ENCODE measurements around the gene MMP25.

The MMP25 gene

GRCh38 chr16:3007059-3007956 is 39.1 kb upstream of the MMP25 start:
- peak overlapping the region; percentile 34 for H3K4me2 ChIP-seq (ENCODE audit: low read length)
- TF ChIP-seq CTCF (IDR thresholded peaks at IDR 0.05; ENCODE audit: low read depth, low read length, poor library complexity, severe bottlenecking) (no peak), EZH2phosphoT487 (IDR thresholded peaks at IDR 0.05; ENCODE audit: borderline replicate concordance, low read length) (no peak)
- H3K4me1 ChIP-seq (ENCODE audit: control insufficient read depth, low read length) = peaks cover 21% of the 10 kb centered on the region
- H3K4me3 ChIP-seq (ENCODE audit: low read length) = no peak overlapping the region
- peaks cover 48% of the 10 kb centered on the region for H3K27me3 ChIP-seq (ENCODE audit: control insufficient read depth, low read length)
- no peaks in the 10 kb centered on the region for H3F3A ChIP-seq (ENCODE audit: control insufficient read depth, insufficient read depth)
- no peaks in the 10 kb centered on the region for H3K79me2 ChIP-seq (ENCODE audit: control insufficient read depth, low read length)
- no peak overlapping the region for H3K27ac ChIP-seq (ENCODE audit: low read depth, low read length)
- no peaks in the 10 kb centered on the region for H3K36me3 ChIP-seq (ENCODE audit: control insufficient read depth, low read length)
- H3K9me3 ChIP-seq (ENCODE audit: control insufficient read depth, insufficient read depth, low read length) = no peaks in the 10 kb centered on the region
- H3K9me2 ChIP-seq (replicated peaks; ENCODE audit: control insufficient read depth, low read length) = no peaks in the 10 kb centered on the region
- no peaks in the 10 kb centered on the region for H4K20me1 ChIP-seq (ENCODE audit: control insufficient read depth, insufficient read depth, low read depth, low read length)

- no peak overlapping the region for H3K4me3 ChIP-seq (ENCODE audit: low read length)
- H3K4me2 ChIP-seq (ENCODE audit: low read length) = peak overlapping the region; percentile 34
These were observed 38.2 kb upstream of the MMP25 start for GRCh38 chr16:3007957-3008689.

GRCh38 chr16:3008690-3009037 is 37.7 kb upstream of the MMP25 start:
- Histone ChIP-seq H3K9me3 (ENCODE audit: control insufficient read depth, insufficient read depth, low read length) (no peaks in the 10 kb centered on the region), H3K27me3 (ENCODE audit: control insufficient read depth, low read length) (peaks cover 48% of the 10 kb centered on the region), H3K36me3 (ENCODE audit: control insufficient read depth, low read length) (no peaks in the 10 kb centered on the region), H3K4me2 (ENCODE audit: low read length) (no peak overlapping the region), H3F3A (ENCODE audit: control insufficient read depth, insufficient read depth) (no peaks in the 10 kb centered on the region), H4K20me1 (ENCODE audit: control insufficient read depth, insufficient read depth, low read depth, low read length) (no peaks in the 10 kb centered on the region), H3K9me2 (replicated peaks; ENCODE audit: control insufficient read depth, low read length) (no peaks in the 10 kb centered on the region), H3K4me3 (ENCODE audit: low read length) (no peak overlapping the region), H3K27ac (ENCODE audit: low read depth, low read length) (no peak overlapping the region), H3K4me1 (ENCODE audit: control insufficient read depth, low read length) (peaks cover 21% of the 10 kb centered on the region), H3K79me2 (ENCODE audit: control insufficient read depth, low read length) (no peaks in the 10 kb centered on the region)
- TF ChIP-seq CTCF (IDR thresholded peaks at IDR 0.05; ENCODE audit: low read depth, low read length, poor library complexity, severe bottlenecking) = no peak
- TF ChIP-seq EZH2phosphoT487 (IDR thresholded peaks at IDR 0.05; ENCODE audit: borderline replicate concordance, low read length) = no peak

More at GRCh38 chr16:3007957-3008689, 38.2 kb upstream of the MMP25 start:
- H4K20me1 ChIP-seq (ENCODE audit: control insufficient read depth, insufficient read depth, low read depth, low read length) = no peaks in the 10 kb centered on the region
- peaks cover 21% of the 10 kb centered on the region for H3K4me1 ChIP-seq (ENCODE audit: control insufficient read depth, low read length)
- no peaks in the 10 kb centered on the region for H3F3A ChIP-seq (ENCODE audit: control insufficient read depth, insufficient read depth)
- H3K27me3 ChIP-seq (ENCODE audit: control insufficient read depth, low read length) = peaks cover 48% of the 10 kb centered on the region
- H3K9me2 ChIP-seq (replicated peaks; ENCODE audit: control insufficient read depth, low read length) = no peaks in the 10 kb centered on the region
- TF ChIP-seq CTCF (IDR thresholded peaks at IDR 0.05; ENCODE audit: low read depth, low read length, poor library complexity, severe bottlenecking) (no peak), EZH2phosphoT487 (IDR thresholded peaks at IDR 0.05; ENCODE audit: borderline replicate concordance, low read length) (no peak)
- H3K79me2 ChIP-seq (ENCODE audit: control insufficient read depth, low read length) = no peaks in the 10 kb centered on the region
- no peak overlapping the region for H3K27ac ChIP-seq (ENCODE audit: low read depth, low read length)
- no peaks in the 10 kb centered on the region for H3K36me3 ChIP-seq (ENCODE audit: control insufficient read depth, low read length)
- H3K9me3 ChIP-seq (ENCODE audit: control insufficient read depth, insufficient read depth, low read length) = no peaks in the 10 kb centered on the region

Data from DOHH2 (cell line).